Mucosa of rectum (tissue), 2 donors: Measurements from ENCODE around the gene MT1H.
"Not testable (repeated sequence)": the region's sequence is repeated elsewhere in the genome, so short reads cannot be mapped to it uniquely, and the experiment has no call there.

ENCODE experiments used
- H3K27ac ChIP-seq, 2 donors: one replicate each; pipeline ENCODE4 v1.7.0; 2013; ENCODE audit warnings: inconsistent platforms in 2 of 2, low read depth in 2 of 2, low read length in 2 of 2
- H3K27me3 ChIP-seq, 2 donors: one replicate each; pipeline ENCODE4 v1.7.0; 2013; ENCODE audit warnings: low read length in 2 of 2; ENCODE audit not compliant: control insufficient read depth in 2 of 2, insufficient read depth in 2 of 2
- H3K36me3 ChIP-seq, 2 donors: one replicate each; pipeline ENCODE4 v1.7.0; 2013; ENCODE audit warnings: low read length in 2 of 2; ENCODE audit not compliant: control insufficient read depth in 2 of 2, insufficient read depth in 2 of 2
- H3K4me1 ChIP-seq, 2 donors: one replicate each; pipeline ENCODE4 v1.7.0; 2013; ENCODE audit warnings: low read length in 2 of 2, mild to moderate bottlenecking in 1 of 2; ENCODE audit not compliant: control insufficient read depth in 2 of 2, insufficient read depth in 2 of 2
- H3K4me3 ChIP-seq, 2 donors: one replicate each; pipeline ENCODE4 v1.7.0; 2013; ENCODE audit warnings: low read length in 2 of 2
- H3K9ac ChIP-seq, 2 donors: one replicate each; pipeline ENCODE4 v1.7.0; 2013; ENCODE audit warnings: low read length in 2 of 2, low read depth in 1 of 2, mild to moderate bottlenecking in 1 of 2
- H3K9me3 ChIP-seq, 2 donors: one replicate each; pipeline ENCODE4 v1.7.0; 2013; ENCODE audit warnings: low read length in 2 of 2; ENCODE audit not compliant: control insufficient read depth in 2 of 2
- donor health status: healthy.
- donor health status: Normal muscosa, but diverticular disease.

The MT1H gene

DNA sequence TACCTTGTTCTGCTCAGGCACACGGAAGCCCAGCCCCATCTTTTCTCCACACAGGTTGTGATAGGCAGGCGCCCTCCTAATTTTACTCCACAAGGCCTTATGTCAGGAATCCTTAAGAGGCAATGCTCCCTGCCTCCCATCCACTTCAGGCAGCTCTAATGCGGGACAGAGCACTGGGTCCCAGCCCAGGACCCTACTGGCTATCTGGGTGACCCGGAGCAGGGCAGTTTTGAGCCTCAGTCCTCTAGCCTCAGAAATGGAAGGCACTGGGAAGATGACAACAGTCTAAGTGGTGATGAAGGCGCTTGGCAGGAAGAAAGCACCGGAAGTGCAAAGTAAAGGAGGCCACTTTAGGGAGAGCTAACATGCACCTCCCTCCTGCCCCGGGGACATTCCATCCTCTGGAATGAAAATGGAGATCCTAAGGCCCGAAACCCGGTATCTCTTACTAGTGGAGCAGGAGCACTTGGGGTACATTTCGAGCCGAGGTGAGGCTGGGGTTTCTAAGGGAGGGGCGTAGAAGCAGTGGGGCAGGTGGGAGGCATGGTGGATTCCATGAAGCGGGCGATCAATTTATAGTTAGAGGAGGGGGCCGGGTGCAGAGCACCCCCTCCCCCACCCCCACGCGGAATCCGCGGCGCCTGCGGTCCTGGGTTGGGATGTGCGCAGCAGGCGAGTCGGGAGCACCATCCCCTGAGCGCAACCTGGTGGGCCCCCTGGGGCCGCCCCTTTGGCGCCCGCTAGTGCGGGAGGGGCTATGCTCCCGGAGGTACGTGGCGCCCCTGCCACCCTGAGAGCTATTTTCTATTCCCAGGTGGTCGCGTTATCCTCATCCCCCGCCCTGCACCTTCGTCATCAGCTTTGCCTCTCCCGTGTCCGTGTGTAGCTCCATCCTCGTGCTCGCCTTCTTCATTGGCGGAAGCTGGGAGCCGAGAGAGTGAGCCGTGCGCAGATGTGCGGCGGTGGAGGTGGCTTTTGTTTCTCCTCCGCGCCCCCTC lies 7.0 kb upstream of the MT1H start:
- H3K27ac ChIP-seq = no peak overlapping the region
- H3K9me3 ChIP-seq = no peaks in the 10 kb centered on the region
- peaks cover 7 to 9% of the 10 kb centered on the region in 2 donors for H3K36me3 ChIP-seq
- H3K9ac ChIP-seq = no peak overlapping the region
- peaks cover 11 to 17% of the 10 kb centered on the region in 2 donors for H3K4me1 ChIP-seq
- H3K4me3 ChIP-seq = peak overlapping the region in 1 of 2 donors; percentile 12
- peaks cover 4 to 8% of the 10 kb centered on the region in 2 donors for H3K27me3 ChIP-seq

DNA sequence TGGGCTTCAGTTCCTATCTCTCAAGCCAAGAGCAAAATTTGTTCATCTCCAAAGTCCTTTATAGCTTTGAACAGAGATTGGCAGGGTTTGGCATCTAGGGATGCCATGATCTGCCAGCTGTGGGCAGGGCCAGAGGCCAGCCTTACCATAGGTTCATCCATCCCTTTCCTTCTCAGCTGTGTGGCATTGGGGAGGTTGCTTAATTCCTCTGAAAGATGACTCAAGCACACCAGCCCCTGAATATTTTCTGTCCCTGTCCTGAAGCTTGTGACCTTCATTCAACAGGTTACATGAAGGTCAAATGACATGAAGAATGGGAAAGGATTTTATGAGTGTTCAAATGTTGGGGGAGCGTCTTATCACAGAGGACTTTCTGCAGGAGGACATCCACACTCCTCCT lies 5.1 kb upstream of the MT1H start:
- no peak overlapping the region for H3K27ac ChIP-seq
- peaks cover 21% of the 10 kb centered on the region in 2 donors for H3K27me3 ChIP-seq
- no peak overlapping the region for H3K9ac ChIP-seq
- peaks cover 20 to 25% of the 10 kb centered on the region in 2 donors for H3K4me1 ChIP-seq
- H3K4me3 ChIP-seq = no peak overlapping the region
- no peaks in the 10 kb centered on the region for H3K9me3 ChIP-seq
- peaks cover 7 to 9% of the 10 kb centered on the region in 2 donors for H3K36me3 ChIP-seq

DNA sequence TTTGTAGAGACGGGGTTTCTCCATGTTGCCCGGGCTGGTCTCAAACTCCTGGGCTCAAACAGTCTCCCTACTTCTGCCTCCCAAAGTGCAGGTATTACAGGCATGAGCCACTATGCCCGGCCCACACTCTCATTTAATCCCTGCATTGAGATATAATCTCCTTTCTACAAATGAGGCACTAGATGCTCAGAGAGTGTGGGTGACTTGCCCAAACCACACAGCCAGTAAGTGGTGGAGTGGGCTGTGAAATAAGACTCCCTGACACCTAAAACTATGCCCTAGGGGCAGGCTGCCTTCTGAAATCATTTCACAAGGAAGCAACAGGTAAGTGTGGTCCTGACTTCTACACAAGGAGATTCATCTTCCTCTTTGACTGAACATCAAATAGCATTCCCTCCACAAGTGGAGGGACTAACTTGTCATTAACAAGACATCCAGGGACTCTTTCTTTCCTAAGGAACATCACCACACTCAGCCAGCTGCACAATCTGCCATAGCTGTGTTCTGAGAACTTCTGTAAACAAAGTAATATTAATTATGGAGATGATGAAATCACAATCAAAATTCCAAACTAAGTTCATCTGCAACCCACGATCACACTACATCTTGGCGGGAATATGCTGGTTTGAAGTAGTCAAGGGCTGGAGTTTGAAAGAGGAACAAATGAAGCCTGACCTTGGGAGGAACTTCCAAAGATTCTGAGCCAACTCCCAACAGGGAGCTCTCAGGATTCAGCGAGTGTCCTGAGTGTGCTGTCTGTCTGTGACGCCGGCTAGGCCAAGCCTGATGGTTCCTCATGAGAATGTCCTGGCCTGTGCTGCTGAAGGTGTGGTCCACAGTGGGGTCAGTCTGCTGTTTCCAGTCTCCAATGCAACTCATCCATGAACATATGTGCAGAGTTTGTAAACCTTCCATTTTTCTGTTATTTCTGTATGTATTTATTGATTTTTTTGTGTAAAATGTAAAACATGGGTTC lies 4.0 kb upstream of the MT1H start:
- H3K4me3 ChIP-seq, H3K27ac ChIP-seq, H3K9me3 ChIP-seq, H3K9ac ChIP-seq, H3K36me3 ChIP-seq: not testable (repeated sequence)
- Histone ChIP-seq H3K4me1 (peaks cover 27 to 31% of the 10 kb centered on the region in 2 donors), H3K27me3 (peaks cover 25 to 29% of the 10 kb centered on the region in 2 donors)

DNA sequence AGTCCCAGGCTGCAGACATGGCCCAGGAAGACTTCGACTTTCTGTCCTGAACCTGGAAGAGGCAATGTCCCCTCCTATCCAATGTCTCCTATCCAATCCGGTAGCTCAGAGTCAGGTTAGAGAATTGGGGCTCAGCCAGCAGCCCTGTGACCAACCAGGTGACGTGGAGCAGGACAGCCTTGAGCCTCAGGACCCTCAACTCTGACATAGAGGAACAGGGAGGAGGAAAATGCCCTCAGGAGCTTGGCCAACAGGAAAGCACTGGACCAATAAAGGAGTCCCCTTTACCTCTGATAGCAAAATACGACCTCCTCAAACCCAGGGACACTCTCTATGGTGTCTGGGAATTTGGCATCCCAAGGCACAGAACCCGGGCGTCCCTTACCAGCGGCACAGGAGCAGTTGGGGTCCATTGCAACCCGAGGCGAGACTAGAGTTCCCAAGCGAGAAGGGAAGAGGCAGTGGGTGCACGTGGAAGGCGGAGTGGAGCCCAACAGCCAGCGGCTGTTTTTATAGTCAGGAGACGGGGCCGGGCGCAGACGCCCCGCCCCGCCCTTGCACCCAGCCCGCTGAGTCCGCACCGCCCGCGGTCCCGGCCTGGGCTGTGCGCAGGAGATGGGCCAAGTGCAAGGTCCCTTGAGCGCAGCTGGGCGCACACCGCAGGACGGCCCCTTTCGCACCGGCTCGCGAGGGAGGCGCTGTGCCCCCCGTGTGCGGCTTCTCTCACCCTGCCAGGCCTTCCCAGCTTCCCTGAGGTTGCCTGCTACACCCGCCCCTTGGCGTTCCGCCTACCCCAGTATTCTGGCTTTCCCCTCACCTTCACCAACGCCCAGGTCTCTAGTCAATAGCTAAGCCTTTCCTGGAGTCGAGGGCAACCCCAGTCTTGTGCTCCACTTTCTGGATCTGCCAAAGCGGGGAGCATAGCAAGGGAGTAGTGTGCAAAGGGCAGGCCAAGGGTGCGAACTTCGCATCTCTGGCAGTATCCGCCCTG lies 1.7 kb upstream of the MT1H start, which contains the start of gene MT1G:
MT1G (minus strand) TSS at position 485 of the 991 bp plus-strand sequence; CDS start at position 413, 72 bp downstream.
- no peaks in the 10 kb centered on the region for H3K36me3 ChIP-seq
- H3K9ac ChIP-seq = peak within 1 kb of the TSS; percentile 75 to 84
- peak within 1 kb of the TSS; percentile 84 for H3K27ac ChIP-seq
- H3K4me3 ChIP-seq = peak within 1 kb of the TSS; percentile 80 to 82
- peaks cover 27 to 31% of the 10 kb centered on the region in 2 donors for H3K4me1 ChIP-seq
- H3K27me3 ChIP-seq = peaks cover 22 to 36% of the 10 kb centered on the region in 2 donors
- H3K9me3 ChIP-seq = no peaks in the 10 kb centered on the region

DNA sequence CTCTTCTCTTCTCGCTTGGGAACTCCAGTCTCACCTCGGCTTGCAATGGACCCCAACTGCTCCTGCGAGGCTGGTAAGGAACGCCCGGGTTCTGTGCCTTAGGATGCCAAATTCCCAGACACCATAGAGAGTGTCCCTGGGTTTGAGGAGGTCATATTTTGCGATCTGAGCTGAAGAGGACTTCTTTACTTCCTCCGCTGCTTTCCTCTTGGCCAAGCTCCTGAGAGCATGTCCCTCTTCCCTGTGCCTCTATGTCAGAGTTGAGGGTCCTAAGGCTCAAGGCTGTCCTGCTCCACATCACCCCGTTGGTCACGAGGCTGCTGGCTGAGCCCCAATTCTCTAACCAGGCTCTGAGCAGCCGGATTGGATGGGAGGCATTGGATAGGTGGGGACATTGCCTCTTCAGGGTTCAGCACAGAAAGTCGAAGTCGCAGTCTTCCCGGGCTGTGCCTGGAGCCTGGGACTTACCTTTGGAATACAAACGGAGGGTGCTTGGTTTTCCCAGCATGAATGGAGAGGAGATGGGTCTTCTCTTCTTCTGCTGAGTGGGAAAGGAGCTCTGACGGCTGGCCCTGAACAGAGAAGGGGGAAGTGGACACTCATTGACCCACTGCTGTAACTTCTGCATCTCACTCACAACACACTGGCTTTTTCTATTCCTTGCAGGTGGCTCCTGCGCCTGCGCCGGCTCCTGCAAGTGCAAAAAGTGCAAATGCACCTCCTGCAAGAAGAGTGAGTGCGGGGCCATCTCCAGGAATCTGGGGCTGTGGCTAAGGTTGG lies 416 bp downstream of the MT1H start:
- peaks cover 27 to 31% of the 10 kb centered on the region in 2 donors for H3K4me1 ChIP-seq
- no peaks in the 10 kb centered on the region for H3K36me3 ChIP-seq
- H3K9me3 ChIP-seq = no peaks in the 10 kb centered on the region
- peak overlapping the region; percentile 56 to 75 for H3K9ac ChIP-seq
- peak overlapping the region; percentile 24 to 62 for H3K4me3 ChIP-seq
- H3K27ac ChIP-seq = peak overlapping the region in 1 of 2 donors; percentile 56
- H3K27me3 ChIP-seq = peaks cover 17 to 35% of the 10 kb centered on the region in 2 donors

DNA sequence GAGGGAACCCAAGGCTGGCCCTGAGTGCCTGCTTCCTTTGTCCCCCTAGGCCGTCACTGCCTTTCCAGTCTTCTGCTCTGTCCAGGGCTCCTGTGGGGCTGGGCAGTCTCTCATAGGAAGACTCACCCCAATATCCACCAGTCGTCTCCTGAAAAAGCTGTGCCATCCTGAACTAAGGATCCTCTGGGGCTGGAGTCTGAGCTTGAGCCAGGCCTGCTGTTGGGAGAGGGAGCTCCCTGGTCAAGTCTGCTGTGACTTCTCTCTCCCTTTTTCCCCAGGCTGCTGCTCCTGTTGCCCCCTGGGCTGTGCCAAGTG lies 963 bp downstream of the MT1H start:
- Histone ChIP-seq H3K4me1 (peaks cover 27 to 31% of the 10 kb centered on the region in 2 donors), H3K36me3 (no peaks in the 10 kb centered on the region), H3K9ac (no peak overlapping the region), H3K27ac (no peak overlapping the region), H3K4me3 (no peak overlapping the region), H3K27me3 (peaks cover 17 to 35% of the 10 kb centered on the region in 2 donors), H3K9me3 (no peaks in the 10 kb centered on the region)

DNA sequence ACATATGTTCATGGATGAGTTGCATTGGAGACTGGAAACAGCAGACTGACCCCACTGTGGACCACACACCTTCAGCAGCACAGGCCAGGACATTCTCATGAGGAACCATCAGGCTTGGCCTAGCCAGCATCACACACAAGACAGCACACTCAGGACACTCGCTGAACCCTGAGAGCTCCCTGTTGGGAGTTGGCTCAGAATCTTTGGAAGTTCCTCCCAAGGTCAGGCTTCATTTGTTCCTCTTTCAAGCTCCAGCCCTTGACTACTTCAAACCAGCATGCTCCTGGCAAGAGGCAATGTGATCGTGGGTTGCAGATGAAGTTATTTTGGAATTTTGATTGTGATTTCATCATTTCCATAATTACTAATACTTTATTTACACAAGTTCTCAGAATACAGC lies 2.1 kb downstream of the MT1H start:
- H3K27me3 ChIP-seq = peaks cover 17 to 40% of the 10 kb centered on the region in 2 donors
- H3K4me3 ChIP-seq, H3K36me3 ChIP-seq, H3K9me3 ChIP-seq, H3K27ac ChIP-seq, H3K9ac ChIP-seq: not testable (repeated sequence)
- H3K4me1 ChIP-seq = peaks cover 27 to 30% of the 10 kb centered on the region in 2 donors

DNA sequence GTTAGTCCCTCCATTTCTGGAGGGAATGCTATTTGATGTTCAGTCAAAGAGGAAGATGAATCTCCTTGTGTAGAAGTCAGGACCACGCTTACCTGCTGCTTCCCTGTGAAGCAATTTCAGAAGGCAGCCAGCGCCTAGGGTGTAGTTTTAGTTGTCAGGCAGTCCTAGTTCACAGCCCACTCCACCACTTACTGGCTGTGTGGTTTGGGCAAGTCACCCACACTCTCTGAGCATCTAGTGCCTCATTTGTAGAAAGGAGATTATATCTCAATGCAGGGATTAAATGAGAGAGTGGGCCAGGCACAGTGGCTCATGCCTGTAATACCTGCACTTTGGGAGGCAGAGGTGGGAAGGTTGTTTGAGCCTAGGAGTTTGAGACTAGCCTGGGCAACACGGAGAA lies 2.6 kb downstream of the MT1H start:
- not testable (repeated sequence) for H3K9me3 ChIP-seq, H3K4me3 ChIP-seq, H3K27ac ChIP-seq, H3K36me3 ChIP-seq, H3K9ac ChIP-seq
- Histone ChIP-seq H3K4me1 (peaks cover 23 to 27% of the 10 kb centered on the region in 2 donors), H3K27me3 (peaks cover 17 to 42% of the 10 kb centered on the region in 2 donors)
